HG03565 (cell line): ENCODE data around the gene STK17A.
"Not testable (repeated sequence)": the region's sequence is repeated elsewhere in the genome, so short reads cannot be mapped to it uniquely, and the experiment has no call there.

Experiments used
- ATAC-seq: cut with Tn5 transposase; IDR thresholded peaks from one replicate; pipeline ENCODE4 v1.9.1; 2021; ENCODE audit warnings: mild to moderate bottlenecking, moderate library complexity; ENCODE audit not compliant: unreplicated experiment

Gene STK17A

GRCh38 chr7:43593010-43593409, 10.1 kb downstream of the STK17A start:
- no peak for ATAC-seq

GRCh38 chr7:43594020-43594419, 11.1 kb downstream of the STK17A start:
- no peak for ATAC-seq

GRCh38 chr7:43596426-43596825, 13.5 kb downstream of the STK17A start:
- not testable (repeated sequence) for ATAC-seq

- no peak for ATAC-seq
These were observed 17.1 kb downstream of the STK17A start for GRCh38 chr7:43600056-43600455.

- ATAC-seq: no peak
These were observed 19.3 kb downstream of the STK17A start for GRCh38 chr7:43602256-43602655.

- ATAC-seq: no peak
These were observed 21.3 kb downstream of the STK17A start for GRCh38 chr7:43604251-43604650.

- ATAC-seq: no peak
These were observed 26.2 kb downstream of the STK17A start for GRCh38 chr7:43609097-43609496.

GRCh38 chr7:43612128-43612527, 29.2 kb downstream of the STK17A start:
- no peak for ATAC-seq

- peak; percentile 84 for ATAC-seq
These were observed 30.0 kb downstream of the STK17A start for GRCh38 chr7:43612599-43613589.

- ATAC-seq: no peak
These were observed 32.7 kb downstream of the STK17A start for GRCh38 chr7:43615558-43616145.

- no peak for ATAC-seq
These were observed 34.1 kb downstream of the STK17A start for GRCh38 chr7:43616977-43617376.

- no peak for ATAC-seq
These were observed 35.2 kb downstream of the STK17A start for GRCh38 chr7:43618073-43618472.

GRCh38 chr7:43619213-43620012, 36.5 kb downstream of the STK17A start:
- no peak for ATAC-seq

GRCh38 chr7:43621729-43622448, 39.0 kb downstream of the STK17A start:
- ATAC-seq: no peak

- no peak for ATAC-seq
These were observed 41.2 kb downstream of the STK17A start for GRCh38 chr7:43624156-43624555.

- ATAC-seq: peak; percentile 49
These were observed 42.5 kb downstream of the STK17A start for GRCh38 chr7:43625453-43625852.

- no peak for ATAC-seq
These were observed 43.1 kb downstream of the STK17A start for GRCh38 chr7:43625980-43626379.

GRCh38 chr7:43626695-43627094, 43.8 kb downstream of the STK17A start:
- ATAC-seq: no peak

- ATAC-seq: not testable (repeated sequence)
These were observed 44.9 kb downstream of the STK17A start for GRCh38 chr7:43627798-43628197.

GRCh38 chr7:43628431-43628830, 45.5 kb downstream of the STK17A start:
- no peak for ATAC-seq

GRCh38 chr7:43629857-43630256, 46.9 kb downstream of the STK17A start:
- no peak for ATAC-seq
